Jurkat, Clone E6-1 (cell line): ENCODE results near the gene YIF1B.
"Not testable (repeated sequence)": the region's sequence is repeated elsewhere in the genome, so short reads cannot be mapped to it uniquely, and the experiment has no call there.

Source experiments
- DNase-seq: peaks from one replicate; pipeline ENCODE4 v3.0.0-alpha.2; 2011; ENCODE audit warnings: low read depth, low spot score
- H3K4me3 ChIP-seq: 2 replicates; pipeline ENCODE4 v1.5.1; 2011; ENCODE audit warnings: mild to moderate bottlenecking, low read length, control low read depth, moderate library complexity

YIF1B gene

DNA sequence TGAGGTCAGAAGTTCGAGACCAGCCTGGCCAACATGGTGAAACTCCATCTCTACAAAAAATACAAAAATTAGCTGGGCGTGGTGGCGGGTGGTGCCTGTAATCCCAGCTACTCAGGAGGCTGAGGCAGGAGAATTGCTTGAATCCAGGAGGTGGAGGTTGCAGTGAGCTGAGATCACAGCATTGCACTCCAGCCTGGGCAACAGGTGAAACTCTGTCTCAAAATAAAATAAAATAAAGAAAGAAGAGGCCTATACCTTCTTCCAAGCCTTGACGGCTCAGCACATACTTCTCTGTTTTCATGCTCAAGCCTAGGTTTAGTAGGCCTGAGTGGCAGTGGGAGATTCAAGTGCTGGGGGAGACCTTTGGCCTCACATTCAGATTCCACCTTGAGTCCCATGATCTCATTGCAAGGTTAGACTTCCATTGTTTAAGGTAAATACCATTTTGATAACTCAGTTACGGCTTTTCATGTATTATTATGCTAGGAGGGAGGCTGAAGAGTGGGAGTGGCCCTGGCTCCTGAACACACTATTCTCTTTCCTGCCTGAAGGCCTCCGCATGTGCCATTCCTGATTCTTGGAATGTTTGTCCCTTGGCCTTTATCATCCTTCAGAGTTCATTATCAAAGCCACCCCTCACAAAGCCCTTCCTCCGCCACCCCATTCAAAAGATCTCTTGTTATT is 53.0 kb downstream of the YIF1B start:
- no peak for DNase-seq
- no peak overlapping the region for H3K4me3 ChIP-seq

- DNase-seq, H3K4me3 ChIP-seq: not testable (repeated sequence)
Measured at GRCh38 chr19:38261942-38262341, 53.8 kb downstream of the YIF1B start.

GRCh38 chr19:38255383-38256014 is 60.2 kb downstream of the YIF1B start:
- DNase-seq = no peak

GRCh38 chr19:38253788-38254187 is 62.0 kb downstream of the YIF1B start:
- no peak for DNase-seq
- no peak overlapping the region for H3K4me3 ChIP-seq

More at GRCh38 chr19:38255383-38256014, 60.2 kb downstream of the YIF1B start:
- H3K4me3 ChIP-seq = no peak overlapping the region
